Right atrium auricular region (tissue), 2 donors: ENCODE data around the gene CNP. TPM values are rescaled to one million over a fixed set of nuclear protein-coding genes. Genes with fewer than 3 reads are reported as not detected.
"Not testable (repeated sequence)": the region's sequence is repeated elsewhere in the genome, so short reads cannot be mapped to it uniquely, and the experiment has no call there.

Experiments
- DNase-seq: peaks from one replicate; pipeline ENCODE4 v3.0.0-alpha.2; 2019; ENCODE audit warnings: low spot score
- H3K27ac ChIP-seq, 2 donors: fragments of 200-600 bp; sonication (generic); 1 replicate in 1 of 2; 2 replicates in 1 of 2; pipeline ENCODE4 v1.5.1; 2016 to 2019
- H3K27me3 ChIP-seq, 2 donors: fragments of 200-600 bp; sonication (generic); one replicate each; pipeline versions ENCODE4 v1.5.1 to v1.6.0; 2017 to 2019
- H3K36me3 ChIP-seq: fragments of 200-600 bp; sonication (generic); one replicate; pipeline ENCODE4 v1.5.1; 2016
- H3K4me1 ChIP-seq, 2 donors: fragments of 200-600 bp; sonication (generic); one replicate each; pipeline versions ENCODE4 v1.5.1 to v1.6.0; 2017 to 2019
- H3K4me3 ChIP-seq, 2 donors: fragments of 200-600 bp; sonication (generic); 1 replicate in 1 of 2; 2 replicates in 1 of 2; pipeline ENCODE4 v1.5.1; 2017 to 2019; ENCODE audit warnings: mild to moderate bottlenecking in 1 of 2, moderate library complexity in 1 of 2
- H3K9me3 ChIP-seq, 2 donors: fragments of 200-600 bp; sonication (generic); one replicate each; pipeline ENCODE4 v1.5.1; 2019
- CTCF ChIP-seq, 2 donors: fragments of 200-600 bp; sonication (generic); IDR thresholded peaks; one replicate each; pipeline ENCODE4 v1.5.1; 2019; ENCODE audit warnings: antibody characterized with exemption in 2 of 2
- total RNA-seq, 2 donors: library from RNA; depleted of rRNA; stranded (reverse); fragments of >200 nt; gene quantifications; one replicate each; pipeline ENCODE4 v1.1.0, GENCODE V29; 2016

CNP gene
- total RNA-seq, 2 donors from 2014 or later: 23.1 to 29.5 TPM

- Histone ChIP-seq H3K4me3 (no peak overlapping the region), H3K4me1 (peaks cover 0 to 80% of the 10 kb centered on the region in 2 donors), H3K36me3 (no peaks in the 10 kb centered on the region), H3K9me3 (no peaks in the 10 kb centered on the region), H3K27ac (peak overlapping the region in 1 of 2 donors; percentile 46), H3K27me3 (no peaks in the 10 kb centered on the region)
- no peak for DNase-seq
- TF ChIP-seq CTCF (IDR thresholded peaks at IDR 0.05): no peak
Observed at GRCh38 chr17:42010898-42011516, 44.4 kb downstream of the CNP start.

- H3K27ac ChIP-seq, H3K36me3 ChIP-seq, DNase-seq, H3K4me3 ChIP-seq, H3K27me3 ChIP-seq, H3K9me3 ChIP-seq: not testable (repeated sequence)
- peaks cover 0 to 75% of the 10 kb centered on the region in 2 donors for H3K4me1 ChIP-seq
Observed at GRCh38 chr17:42012363-42012762, 45.8 kb downstream of the CNP start.

- not testable (repeated sequence) for H3K27me3 ChIP-seq, DNase-seq, H3K27ac ChIP-seq, H3K9me3 ChIP-seq, H3K36me3 ChIP-seq, H3K4me3 ChIP-seq
- peaks cover 0 to 75% of the 10 kb centered on the region in 2 donors for H3K4me1 ChIP-seq
Observed at GRCh38 chr17:42013740-42014139, 47.1 kb downstream of the CNP start.

GRCh38 chr17:42016411-42016831 is 49.8 kb downstream of the CNP start:
- DNase-seq: no peak
- no peaks in the 10 kb centered on the region for H3K27me3 ChIP-seq
- H3K36me3 ChIP-seq: no peaks in the 10 kb centered on the region
- peaks cover 0 to 59% of the 10 kb centered on the region in 2 donors for H3K4me1 ChIP-seq
- peak overlapping the region; percentile 92 for H3K27ac ChIP-seq
- peak overlapping the region; percentile 83 to 91 for H3K4me3 ChIP-seq
- TF ChIP-seq CTCF (IDR thresholded peaks at IDR 0.05): no peak
- no peaks in the 10 kb centered on the region for H3K9me3 ChIP-seq

- peak within 1 kb of the TSS; percentile 92 for H3K27ac ChIP-seq
- peak within 1 kb of the TSS; percentile 83 to 91 for H3K4me3 ChIP-seq
- peak; percentile 93 for DNase-seq
- H3K9me3 ChIP-seq: no peaks in the 10 kb centered on the region
- H3K4me1 ChIP-seq: peaks cover 0 to 54% of the 10 kb centered on the region in 2 donors
- H3K36me3 ChIP-seq: peaks cover 5% of the 10 kb centered on the region
- TF ChIP-seq CTCF (IDR thresholded peaks at IDR 0.05): peak in 1 of 2 donors; percentile 43
- no peaks in the 10 kb centered on the region for H3K27me3 ChIP-seq
Observed at GRCh38 chr17:42016941-42017865, 50.6 kb downstream of the CNP start, which contains the start of gene DNAJC7. Gene DNAJC7, minus strand, starts transcription at chr17:42017439. Its CDS starts 23 bp downstream, at chr17:42017416.

- peak overlapping the region; percentile 92 for H3K27ac ChIP-seq
- no peaks in the 10 kb centered on the region for H3K9me3 ChIP-seq
- H3K36me3 ChIP-seq: peaks cover 11% of the 10 kb centered on the region
- no peaks in the 10 kb centered on the region for H3K27me3 ChIP-seq
- peaks cover 0 to 51% of the 10 kb centered on the region in 2 donors for H3K4me1 ChIP-seq
- TF ChIP-seq CTCF (IDR thresholded peaks at IDR 0.05): no peak
- DNase-seq: no peak
- H3K4me3 ChIP-seq: peak overlapping the region; percentile 83 to 91
Observed at GRCh38 chr17:42017866-42018200, 51.2 kb downstream of the CNP start.
